Effector CD8-positive, alpha-beta T cell (primary cell): Measurements from ENCODE around the gene SEPHS1.
"Not testable (repeated sequence)": the region's sequence is repeated elsewhere in the genome, so short reads cannot be mapped to it uniquely, and the experiment has no call there.

ENCODE experiments used
- DNase-seq: peaks from one replicate; lab custom pipeline; 2025; lab: John Stamatoyannopoulos, UW

SEPHS1 gene

DNA sequence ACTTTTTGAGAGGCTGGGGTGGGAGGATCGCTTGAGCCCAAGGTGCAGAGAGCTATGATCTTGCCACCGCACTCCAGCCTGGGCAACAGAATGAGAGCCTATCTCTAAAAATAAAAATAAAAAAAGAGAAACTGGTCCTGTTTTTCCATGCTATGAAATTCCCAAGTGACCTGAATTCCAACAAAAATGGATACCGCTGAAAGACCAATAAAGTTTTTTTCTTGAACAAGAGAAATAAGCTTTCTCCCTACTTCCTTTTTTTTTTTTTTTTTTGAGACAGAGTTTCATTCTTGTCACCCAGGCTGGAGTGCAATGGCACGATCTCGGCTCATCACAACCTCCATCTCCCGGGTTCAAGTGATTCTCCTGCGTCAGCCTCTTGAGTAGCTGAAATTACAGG lies 12.5 kb upstream of the SEPHS1 start:
- no peak for DNase-seq

DNA sequence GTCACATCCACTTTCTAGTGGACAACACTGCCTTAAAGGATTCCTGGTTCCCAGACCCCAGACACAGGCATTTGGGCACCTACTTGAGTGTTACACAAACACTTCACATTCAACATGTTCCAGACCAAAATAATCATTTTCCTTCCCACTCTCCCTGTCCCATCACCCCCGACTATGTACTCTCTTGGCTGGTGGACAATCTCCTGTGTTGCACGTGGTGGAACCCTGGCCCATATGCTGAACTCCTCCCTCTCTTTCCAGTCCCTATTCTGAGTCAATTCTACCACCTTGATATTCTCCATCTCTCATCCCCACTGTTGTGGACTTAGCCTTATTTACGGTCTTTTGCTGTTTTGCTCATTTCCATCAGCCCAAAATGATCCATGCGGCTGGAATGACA lies 8.3 kb upstream of the SEPHS1 start:
- no peak for DNase-seq

DNA sequence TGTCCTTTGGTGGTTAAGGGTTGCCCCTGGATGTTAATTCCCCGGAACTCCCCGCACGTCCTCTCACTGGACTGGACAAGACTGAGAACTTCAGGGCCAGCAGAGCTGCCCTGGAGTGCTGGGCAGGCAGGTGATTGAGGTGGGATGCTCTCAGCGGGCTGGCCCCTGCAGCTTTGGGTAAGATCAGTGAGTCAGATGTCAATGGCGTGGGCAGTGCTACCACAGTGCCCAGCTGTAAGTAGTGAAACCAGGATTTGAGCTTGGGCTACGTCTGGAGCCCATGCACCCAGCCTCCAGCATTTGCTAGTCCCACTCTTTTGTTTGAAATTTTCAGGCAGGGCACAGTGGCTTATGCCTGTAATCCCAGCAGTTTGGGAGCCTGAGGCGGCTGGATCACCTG lies 6.7 kb upstream of the SEPHS1 start:
- no peak for DNase-seq

DNA sequence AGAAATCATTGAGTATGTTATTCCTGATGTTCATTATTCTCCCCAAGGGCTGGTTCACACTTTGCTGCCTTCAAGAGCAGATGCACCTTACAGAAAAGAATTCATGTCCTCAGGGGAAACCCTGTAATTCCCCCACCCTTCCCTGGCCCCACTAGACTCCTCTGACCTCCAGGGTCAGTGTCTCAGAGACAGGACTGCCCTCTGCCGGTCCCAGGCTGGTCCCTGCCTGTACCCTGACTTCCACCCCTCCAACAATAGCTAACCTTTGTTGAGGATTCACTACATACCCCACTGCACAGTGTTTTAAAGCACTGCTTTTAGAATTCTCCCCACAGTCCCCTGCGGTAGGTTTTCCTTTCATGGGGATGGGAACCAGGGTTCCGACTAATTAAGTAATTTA lies 4.4 kb upstream of the SEPHS1 start:
- no peak for DNase-seq

DNA sequence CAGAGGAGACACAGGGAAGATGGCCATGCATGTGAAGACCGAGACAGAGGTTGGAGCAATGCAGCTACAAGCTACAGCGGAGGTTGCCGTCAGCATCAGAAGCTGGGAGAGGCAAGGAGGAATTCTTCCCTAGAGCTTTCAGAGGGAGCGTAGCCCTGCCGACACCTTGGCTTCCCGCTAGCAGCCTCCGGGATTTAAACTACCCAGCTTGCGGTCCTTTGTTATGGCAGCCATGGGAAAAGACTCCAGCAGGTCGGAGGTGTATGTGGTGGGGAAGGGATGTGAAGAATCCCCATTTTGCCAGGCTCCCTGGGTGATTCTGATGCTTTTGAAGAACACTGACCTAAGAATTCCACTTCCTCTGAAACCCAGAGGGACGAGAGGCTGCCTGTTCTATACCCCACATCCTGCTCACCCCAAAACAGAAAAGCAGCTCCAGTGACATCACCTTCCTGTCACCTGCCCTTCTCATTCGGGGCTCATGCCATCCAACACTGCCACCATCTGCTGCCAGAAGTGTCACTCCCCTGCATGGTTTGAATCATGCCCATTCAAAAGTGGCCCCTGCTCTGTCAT lies 3.3 kb upstream of the SEPHS1 start:
- peak; percentile 4 for DNase-seq

DNA sequence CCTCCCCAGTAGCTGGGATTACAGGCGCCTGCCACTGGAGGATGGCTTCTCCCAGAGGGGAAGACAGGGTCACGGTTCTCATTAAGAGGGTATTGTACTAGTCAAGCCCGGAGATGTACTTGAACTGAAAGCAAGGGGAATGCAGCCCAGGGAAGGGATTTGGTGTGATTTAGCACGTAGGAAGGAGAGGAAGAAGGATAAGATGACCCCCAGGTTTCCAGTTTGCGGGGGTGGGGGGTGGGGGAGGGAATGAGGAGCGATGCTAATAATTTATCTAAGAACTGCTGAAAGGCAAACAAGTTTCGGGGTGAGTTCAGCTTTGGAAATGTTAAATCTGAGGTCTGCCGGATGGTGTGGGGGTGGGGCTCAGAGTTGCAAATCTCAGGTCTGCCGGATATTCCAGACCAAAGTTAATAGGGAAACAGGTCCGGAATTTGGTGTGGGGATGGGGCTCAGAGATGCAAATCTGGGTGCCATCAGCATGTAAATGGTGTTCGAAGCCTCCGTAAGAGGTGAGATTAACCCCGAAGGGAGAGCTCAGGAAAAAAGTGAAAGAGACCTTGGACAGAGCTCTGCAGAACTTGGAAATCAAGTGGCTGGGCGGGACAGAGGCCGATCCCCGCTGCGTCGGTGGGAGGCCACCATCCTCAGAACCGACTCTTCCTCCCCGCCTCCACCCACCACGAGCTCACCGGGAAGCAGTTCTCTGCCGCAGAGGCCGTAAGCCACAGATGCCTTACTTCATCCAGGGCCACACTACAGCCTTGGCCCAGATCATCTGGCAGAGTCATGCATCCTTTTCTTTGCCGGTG lies 1.6 kb upstream of the SEPHS1 start:
- no peak for DNase-seq

DNA sequence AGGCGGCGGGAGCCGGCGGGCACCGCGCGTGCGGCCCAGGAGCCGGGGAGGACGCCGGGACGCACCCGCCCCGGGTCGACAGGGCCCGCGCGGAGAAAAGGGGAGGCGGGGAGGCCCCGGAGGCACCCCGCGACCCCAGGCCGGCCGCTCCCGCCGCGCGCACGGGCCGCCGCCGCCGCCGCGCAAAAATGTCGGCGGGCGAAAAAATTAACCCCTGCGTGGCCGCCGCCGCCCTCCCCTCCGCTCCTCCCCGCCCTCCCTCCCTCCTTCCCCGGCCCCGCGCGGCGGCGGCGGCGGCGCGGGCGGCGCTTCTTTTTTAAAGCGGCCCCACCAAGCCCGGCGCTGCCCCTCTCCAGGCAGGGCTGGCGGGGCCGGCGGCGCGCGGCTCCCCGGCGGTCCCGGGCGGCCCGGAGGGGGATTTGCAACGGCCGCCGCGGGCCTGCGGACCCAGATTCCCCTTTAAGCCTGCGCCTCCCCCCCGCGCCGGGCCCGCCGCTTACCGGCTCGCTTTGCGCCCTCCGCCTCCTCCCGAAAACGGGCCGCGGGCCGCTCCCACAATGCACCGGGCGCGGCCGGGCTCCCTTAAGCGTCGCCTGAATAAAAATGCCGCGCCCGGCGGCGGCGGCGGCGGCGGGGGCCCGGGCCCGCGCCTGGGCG lies 465 bp downstream of the SEPHS1 start:
- peak; percentile 61 for DNase-seq

DNA sequence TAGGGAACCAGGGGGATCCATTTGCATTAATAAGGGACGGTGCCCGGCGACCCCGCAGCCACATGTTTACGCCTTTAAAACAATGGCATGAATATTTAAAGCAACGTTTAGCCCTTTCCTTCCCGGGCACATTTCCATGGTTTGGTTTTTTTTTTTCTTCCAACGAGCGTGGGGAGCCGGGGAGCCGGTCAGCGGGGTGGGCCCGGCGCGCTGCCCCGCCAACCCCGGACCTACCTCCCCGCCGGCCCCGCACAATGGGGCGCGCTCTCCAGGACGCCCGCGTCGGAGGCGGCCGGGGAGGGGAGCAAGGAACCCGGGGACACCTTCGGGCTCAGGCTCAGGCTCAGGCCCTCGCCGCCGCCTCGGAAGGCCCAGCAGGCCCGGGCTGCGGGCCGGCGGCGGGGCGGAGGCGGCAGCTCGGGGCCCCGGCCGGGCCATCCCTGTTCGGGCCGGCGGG lies 1.0 kb downstream of the SEPHS1 start:
- no peak for DNase-seq

DNA sequence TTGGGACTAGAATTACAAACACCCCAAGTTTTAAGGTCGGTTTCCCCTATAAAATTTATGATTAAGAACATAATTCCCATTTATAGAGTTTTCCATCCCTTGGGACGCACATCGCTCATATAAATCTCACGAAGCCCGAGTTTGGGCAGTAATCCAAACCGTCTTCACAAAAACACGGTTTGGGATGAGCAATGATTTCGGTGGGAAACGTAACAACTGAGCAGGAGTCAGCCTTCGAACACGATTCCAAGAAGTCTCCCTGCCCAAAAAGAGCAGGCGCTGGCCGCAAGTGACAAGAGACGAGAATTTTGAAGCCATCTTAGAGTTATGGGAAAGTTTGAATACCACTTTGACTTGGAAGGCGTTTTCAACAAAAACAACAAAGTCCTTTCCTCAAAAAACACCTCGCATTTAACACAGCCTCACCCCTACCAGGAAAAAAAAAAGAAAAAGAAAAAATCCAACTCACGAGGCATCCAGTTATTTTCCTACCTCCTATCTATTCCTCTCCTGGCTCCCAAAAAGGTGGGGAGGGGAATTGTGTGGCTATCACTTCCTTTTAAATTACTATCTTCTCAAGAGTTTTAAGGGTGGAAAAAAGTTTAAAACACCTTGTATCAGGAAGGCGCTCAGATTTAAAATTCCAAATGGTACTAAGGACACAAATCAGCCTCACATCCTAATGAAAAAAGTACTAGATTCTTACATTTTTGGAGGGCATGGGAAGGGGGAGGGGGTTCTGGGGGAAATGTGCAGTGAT lies 1.6 kb downstream of the SEPHS1 start:
- DNase-seq, result no peak

DNA sequence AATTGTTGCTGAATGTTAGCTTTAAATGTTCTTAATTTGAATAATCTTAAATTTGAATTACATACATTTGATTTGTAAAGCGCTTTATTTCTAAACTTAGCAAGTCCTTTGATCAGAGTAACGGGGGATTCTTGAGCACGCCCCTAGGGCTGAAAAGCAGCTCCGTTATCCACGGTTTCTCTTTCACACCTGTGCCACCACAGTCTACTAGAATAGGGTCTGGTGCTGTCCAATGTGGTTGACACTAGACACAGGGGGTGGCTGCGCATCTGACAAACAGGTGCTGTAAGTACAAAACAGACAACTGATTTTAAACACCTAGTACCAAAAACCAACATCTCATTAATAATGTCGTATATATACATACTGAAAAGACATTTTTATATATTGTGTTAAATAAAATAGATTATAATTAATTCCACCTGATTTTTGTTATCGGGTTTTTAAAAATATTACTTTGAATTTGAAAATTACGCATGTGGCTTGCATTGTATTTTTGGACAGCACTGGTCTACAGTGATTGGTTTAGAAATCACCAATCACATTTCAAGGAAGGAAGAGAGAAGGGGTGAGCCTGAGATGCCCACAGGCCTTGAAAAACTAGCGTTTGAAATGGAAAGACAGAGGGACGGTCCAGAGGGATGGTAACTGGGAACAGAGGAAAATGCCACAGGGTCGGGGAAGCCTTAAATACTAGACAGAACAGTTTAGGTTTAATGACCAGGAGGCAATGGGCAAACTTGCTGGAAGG lies 7.3 kb downstream of the SEPHS1 start:
- DNase-seq, result no peak

DNA sequence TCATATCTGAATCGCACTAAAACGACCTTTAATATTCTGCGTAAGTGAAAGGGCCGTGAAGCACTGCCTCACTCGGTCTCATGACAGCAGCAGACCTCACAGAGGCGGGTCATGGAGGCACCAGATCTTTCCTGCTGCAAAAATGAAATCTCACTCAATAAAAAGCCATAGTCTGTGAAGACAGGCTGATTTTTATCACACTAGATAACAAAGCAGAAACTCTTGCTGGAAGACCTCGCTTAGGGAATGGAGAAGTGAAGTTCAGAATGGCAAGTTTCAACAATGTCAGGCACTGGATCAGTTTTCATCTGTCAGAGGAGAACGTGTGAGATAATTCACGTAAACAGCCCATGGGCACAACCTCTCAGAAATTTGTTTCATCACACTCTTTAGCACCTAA lies 8.0 kb downstream of the SEPHS1 start:
- DNase-seq, result no peak

DNA sequence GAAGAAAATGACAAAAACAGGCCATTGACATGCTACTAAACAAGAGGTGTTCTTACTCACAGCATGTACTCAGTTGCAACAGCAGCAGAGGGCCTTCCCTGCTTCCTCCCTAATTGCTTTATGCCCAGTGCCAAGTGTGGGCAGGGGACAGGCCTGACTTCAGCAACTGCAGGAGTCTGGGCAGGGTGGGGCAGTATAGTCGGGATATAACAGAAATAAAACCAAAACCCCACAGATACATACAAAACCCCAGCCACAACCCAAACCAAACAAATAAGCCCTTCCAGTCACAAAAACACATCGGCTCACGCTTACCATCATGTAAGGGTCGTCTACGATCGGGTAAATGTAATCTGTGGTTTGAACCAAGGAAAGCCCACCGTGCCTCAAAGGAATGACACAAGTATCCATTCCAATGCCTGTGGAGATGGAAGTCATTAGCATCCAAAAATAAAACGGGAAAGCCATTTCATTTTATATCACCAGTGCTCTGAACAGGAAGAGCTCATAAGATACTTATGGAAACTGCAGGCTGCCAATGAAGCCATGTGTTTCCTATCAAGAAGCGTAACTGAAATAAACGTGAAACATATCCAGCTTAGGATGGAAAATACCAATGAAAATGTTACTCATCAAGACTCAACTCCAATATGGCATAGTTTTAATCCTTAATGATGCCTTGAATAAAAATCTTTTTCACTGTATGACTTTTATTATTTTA lies 9.5 kb downstream of the SEPHS1 start:
- DNase-seq, result no peak

DNA sequence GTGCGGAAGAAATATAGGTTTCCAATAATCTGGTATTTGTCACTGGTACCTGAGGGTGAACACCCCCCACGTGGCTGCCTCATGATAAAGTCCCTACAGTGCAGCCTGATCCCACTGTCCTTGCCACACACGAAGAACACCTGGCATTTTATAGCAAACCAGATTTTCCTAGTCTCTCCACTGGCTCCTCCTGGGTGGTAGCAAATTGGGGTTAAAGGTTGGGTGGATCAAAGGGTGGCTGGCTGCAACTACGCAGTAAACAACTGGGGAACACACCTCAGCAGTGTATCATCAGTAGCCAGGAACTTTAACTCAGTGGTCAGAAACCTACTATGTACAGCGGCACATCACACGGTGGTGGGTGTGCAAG lies 10.3 kb downstream of the SEPHS1 start:
- no peak for DNase-seq

DNA sequence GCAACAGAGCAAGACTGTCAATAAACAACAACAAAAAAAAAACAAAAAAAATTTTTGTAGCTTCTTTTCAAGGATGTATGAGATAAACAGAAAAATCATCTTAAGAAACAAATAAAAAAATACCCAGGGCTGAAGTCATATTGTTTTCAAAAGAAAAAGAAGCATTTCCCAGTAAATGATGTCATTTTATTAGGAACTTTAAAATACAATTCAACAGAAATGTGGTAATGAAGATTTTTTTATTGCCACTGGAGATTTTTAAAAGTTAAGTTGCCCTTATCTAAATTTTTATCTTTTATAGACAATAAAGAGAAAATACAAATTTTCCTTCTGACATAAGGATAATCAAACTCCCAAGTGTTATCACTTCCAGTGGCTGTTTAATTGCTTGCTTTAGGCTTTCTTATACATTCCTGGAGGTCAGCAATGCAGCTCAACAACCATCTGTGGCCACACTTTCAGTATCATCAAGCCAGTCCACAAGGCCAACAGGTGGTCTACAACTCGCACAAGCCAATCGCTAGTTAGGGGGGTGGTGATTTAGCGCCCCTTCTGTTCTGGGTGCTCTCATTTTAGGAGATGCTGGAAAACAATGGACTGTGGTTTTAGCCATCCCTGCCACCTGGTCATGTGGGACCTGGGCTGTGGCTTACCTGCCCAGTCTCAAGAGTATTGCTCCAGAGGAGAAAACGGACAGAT lies 10.8 kb downstream of the SEPHS1 start:
- no peak for DNase-seq

DNA sequence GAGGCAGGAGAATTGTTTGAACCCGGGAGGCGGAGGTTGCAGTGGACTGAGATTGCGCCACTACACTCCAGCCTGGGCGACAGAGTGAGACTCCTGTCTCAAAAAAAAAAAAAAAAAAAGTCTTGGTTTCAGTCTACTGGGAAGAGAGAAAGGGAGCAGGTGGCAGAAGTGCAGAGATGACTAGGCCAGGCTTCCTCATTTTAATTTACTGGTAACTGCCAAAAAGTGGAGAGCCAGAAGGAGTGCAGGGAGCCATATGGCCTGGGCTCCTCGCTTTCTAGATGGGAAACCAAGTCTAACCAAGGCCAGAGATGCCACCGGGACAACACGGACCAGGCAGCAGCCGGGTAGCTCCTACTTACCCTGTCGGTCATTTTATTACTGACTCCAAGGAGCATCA lies 12.2 kb downstream of the SEPHS1 start:
- no peak for DNase-seq

DNA sequence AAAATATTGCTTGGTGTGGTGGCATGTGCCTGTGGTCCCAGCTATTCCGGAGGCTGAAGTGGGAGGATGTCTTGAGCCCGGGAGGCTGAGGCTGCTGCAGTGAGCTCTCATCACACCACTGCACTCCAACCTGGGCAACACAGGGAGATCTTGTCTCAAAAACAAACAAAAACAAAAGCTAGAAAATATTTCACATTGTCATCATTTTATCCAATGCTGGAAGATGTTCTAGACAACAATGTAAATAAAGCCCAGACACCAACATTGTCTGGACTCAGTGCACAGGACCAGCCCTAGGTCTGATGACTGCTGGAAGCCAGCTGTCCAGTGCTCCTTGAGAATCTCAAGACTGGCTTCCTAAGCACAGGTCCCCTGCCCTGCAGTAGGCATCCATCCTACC lies 13.5 kb downstream of the SEPHS1 start:
- no peak for DNase-seq

DNA sequence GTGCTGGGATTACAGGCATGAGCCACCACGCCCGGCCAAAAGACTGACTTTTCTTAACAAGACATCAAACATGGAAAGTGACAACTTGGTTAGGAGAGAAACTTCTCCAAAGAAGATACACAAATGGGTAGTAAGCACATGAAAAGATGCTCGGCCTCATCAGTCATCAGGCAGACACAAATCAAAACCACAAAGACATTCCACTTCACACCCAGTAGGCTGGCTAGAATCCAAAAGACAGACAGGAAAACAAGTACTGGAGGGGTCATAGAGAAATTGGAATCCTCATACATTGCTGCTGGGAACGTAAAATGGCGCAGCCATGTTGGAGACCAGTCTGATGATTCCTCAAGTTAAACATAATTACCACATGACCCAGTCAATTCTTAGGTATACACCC lies 16.4 kb downstream of the SEPHS1 start:
- no peak for DNase-seq

DNA sequence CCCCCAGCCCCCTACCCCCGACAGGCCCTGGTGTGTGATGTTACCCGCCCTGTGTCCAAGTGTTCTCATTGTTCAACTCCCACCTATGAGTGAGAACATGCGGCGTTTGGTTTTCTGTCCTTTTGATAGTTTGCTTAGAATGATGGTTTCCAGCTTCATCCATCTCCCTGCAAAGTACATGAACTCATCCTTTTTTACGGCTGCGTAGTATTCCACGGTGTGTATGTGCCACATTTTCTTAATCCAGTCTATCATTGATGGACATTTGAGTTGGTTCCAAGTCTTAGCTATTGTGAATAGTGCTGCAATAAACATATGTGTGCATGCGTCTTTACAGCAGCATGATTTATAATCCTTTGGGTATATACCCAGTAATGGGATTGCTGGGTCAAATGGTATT lies 17.1 kb downstream of the SEPHS1 start:
- DNase-seq, result not testable (repeated sequence)

DNA sequence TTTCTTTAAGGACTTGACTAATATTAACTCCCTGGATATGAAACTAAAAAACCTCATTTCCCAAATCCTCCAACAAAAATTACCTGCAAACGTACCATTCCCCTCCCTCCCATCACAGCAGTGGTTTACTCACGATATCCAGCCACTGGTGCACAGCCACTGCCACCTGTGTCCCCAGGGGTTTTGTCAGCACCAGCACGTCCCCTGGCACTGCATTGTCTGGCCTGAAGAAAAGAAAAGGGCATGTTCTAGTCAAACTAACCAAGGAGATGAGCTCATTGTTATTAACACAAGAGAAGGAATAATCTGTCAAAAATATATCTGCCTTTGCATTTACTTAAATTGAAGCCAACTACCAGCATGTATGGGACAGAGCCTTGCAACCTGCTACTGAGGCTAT lies 18.5 kb downstream of the SEPHS1 start:
- no peak for DNase-seq

DNA sequence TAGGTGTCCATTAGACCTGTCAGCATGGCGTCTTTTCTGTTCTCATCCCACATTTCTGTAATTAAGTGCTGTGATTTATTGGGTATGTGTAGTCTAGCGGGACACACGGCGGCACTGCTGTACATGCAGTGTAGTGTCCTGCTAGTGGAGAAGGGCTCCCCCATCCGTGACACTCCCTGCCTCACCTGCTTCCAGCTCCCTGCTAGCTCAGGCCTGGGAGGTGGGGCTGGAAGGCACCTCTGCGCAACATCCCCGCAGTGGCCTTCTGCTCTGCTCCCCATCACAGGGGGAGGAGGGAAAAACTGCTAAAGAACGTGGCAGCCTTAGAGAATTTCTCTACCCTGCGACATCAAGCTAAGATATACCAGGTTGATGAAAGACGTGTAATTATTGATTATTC lies 19.5 kb downstream of the SEPHS1 start:
- no peak for DNase-seq

DNA sequence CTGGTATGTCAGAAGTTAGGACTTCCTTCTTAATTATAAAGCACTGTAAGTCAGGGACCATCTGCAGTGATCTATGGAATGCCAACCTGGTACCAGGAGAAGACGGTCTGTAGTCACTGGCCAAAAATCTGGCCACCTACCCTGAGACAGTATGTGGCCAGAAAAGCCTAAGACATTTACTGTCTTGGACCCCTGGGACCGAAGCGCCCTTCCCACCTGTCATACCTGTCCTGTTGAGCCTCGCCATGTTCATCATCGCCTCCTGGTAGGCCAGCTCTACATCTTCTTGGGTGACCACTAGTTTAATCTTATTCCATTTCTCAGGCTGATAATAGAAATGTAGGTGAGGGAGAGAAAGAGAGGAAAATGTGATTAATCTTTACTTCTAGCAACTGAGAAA lies 20.0 kb downstream of the SEPHS1 start:
- DNase-seq, result no peak
